ENCODE data around the gene RRP1. TPM values are rescaled to one million over a fixed set of nuclear protein-coding genes. Genes with fewer than 3 reads are reported as not detected.

RRP1 gene
- total and polyA plus RNA-seq, 10 of the 15 experiments (the other 5 are each of a cell fraction or from before 2014, with no cell fraction given): 0.34 to 70.8 (median 35.1) TPM

DNA sequence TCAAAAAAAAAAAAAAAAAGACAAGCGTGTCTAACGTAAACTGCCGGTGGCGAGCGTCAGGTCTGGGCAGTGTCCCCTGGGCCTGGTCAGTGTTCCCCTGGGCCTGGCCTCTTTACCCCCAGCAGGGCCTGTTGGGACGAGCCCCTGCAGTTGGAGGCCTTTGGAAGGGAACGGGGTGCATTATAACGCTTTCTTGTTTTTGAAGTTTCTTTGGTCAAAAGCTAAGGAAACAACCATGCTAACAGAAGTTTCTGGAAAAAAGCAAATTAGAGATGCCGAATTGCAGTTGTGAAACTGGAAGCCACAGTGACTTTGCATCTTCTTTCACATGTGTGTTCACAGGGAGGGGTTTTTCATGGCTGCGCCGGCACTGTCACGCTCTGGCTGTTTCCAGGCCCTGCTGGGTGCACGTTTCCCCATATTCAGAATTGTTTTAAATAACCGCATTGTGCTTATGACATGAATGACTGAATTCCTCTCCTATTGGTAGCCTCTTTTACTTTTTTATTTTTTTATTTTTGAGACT lies 16.0 kb downstream of the RRP1 start (continued):
- TF ChIP-seq PML (IDR thresholded peaks at IDR 0.05; ENCODE audit: low read length) (no peak), RUNX3 (IDR thresholded peaks at IDR 0.05; ENCODE audit: low read length) (no peak), MTA3 (IDR thresholded peaks at IDR 0.05; ENCODE audit: borderline replicate concordance, low read length) (no peak), EP300 (IDR thresholded peaks at IDR 0.05; ENCODE audit: borderline replicate concordance in 1 of 2, control insufficient read depth in 1 of 2, low read depth in 2 of 2, low read length in 2 of 2) (peak; percentile 88 to 94; a peak in 3 of 4 replicates), HCFC1 (IDR thresholded peaks at IDR 0.05; ENCODE audit: low read length) (no peak), TCF7 (IDR thresholded peaks at IDR 0.05; ENCODE audit: borderline replicate concordance) (no peak), POU2F2 (IDR thresholded peaks at IDR 0.05; ENCODE audit: borderline replicate concordance, low read depth, low read length) (peak; percentile 95), STAT3 (IDR thresholded peaks at IDR 0.05; ENCODE audit: low read depth, low read length) (peak; percentile 83; the same call in 1 of the 2 replicates), EGR1 (IDR thresholded peaks at IDR 0.05; ENCODE audit: borderline replicate concordance in 1 of 2, low read depth in 2 of 2, low read length in 2 of 2) (no peak), SMC3 (IDR thresholded peaks at IDR 0.05; ENCODE audit: borderline replicate concordance, low read length) (0 out of 2 replicates have a peak, but pooled peaks have one; percentile 4), BRCA1 (IDR thresholded peaks at IDR 0.05; ENCODE audit: low read depth, low read length) (no peak), IRF4 (IDR thresholded peaks at IDR 0.05; ENCODE audit: low read depth, low read length) (peak; percentile 63), BCL11A (IDR thresholded peaks at IDR 0.05; ENCODE audit: low read depth, low read length) (peak; percentile 60; the same call in 1 of the 2 replicates), HDAC2 (IDR thresholded peaks at IDR 0.05) (no peak), MEF2B (IDR thresholded peaks at IDR 0.05; ENCODE audit: partially characterized antibody, poor library complexity, severe bottlenecking) (peak; percentile 98), KAT2A (conservative IDR thresholded peaks at IDR 0.05; ENCODE audit: control insufficient read depth, low read depth, low read length) (no peak), MEF2A (IDR thresholded peaks at IDR 0.05; ENCODE audit: insufficient read depth, low read depth, low read length) (no peak), NR2F1 (conservative IDR thresholded peaks at IDR 0.05) (peak; percentile 48; the same call in 1 of the 2 replicates), MYB (IDR thresholded peaks at IDR 0.05; ENCODE audit: borderline replicate concordance, low read depth, low read length) (peak; percentile 82; the same call in 1 of the 2 replicates)
- TF ChIP-seq, protein P1, sequence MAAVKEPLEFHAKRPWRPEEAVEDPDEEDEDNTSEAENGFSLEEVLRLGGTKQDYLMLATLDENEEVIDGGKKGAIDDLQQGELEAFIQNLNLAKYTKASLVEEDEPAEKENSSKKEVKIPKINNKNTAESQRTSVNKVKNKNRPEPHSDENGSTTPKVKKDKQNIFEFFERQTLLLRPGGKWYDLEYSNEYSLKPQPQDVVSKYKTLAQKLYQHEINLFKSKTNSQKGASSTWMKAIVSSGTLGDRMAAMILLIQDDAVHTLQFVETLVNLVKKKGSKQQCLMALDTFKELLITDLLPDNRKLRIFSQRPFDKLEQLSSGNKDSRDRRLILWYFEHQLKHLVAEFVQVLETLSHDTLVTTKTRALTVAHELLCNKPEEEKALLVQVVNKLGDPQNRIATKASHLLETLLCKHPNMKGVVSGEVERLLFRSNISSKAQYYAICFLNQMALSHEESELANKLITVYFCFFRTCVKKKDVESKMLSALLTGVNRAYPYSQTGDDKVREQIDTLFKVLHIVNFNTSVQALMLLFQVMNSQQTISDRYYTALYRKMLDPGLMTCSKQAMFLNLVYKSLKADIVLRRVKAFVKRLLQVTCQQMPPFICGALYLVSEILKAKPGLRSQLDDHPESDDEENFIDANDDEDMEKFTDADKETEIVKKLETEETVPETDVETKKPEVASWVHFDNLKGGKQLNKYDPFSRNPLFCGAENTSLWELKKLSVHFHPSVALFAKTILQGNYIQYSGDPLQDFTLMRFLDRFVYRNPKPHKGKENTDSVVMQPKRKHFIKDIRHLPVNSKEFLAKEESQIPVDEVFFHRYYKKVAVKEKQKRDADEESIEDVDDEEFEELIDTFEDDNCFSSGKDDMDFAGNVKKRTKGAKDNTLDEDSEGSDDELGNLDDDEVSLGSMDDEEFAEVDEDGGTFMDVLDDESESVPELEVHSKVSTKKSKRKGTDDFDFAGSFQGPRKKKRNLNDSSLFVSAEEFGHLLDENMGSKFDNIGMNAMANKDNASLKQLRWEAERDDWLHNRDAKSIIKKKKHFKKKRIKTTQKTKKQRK (IDR thresholded peaks at IDR 0.05; ENCODE audit: low read depth, low read length): no peak
- TF ChIP-seq, protein P2, sequence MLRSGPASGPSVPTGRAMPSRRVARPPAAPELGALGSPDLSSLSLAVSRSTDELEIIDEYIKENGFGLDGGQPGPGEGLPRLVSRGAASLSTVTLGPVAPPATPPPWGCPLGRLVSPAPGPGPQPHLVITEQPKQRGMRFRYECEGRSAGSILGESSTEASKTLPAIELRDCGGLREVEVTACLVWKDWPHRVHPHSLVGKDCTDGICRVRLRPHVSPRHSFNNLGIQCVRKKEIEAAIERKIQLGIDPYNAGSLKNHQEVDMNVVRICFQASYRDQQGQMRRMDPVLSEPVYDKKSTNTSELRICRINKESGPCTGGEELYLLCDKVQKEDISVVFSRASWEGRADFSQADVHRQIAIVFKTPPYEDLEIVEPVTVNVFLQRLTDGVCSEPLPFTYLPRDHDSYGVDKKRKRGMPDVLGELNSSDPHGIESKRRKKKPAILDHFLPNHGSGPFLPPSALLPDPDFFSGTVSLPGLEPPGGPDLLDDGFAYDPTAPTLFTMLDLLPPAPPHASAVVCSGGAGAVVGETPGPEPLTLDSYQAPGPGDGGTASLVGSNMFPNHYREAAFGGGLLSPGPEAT (IDR thresholded peaks at IDR 0.05; ENCODE audit: low read depth): peak; percentile 93
- TF ChIP-seq, protein P3, sequence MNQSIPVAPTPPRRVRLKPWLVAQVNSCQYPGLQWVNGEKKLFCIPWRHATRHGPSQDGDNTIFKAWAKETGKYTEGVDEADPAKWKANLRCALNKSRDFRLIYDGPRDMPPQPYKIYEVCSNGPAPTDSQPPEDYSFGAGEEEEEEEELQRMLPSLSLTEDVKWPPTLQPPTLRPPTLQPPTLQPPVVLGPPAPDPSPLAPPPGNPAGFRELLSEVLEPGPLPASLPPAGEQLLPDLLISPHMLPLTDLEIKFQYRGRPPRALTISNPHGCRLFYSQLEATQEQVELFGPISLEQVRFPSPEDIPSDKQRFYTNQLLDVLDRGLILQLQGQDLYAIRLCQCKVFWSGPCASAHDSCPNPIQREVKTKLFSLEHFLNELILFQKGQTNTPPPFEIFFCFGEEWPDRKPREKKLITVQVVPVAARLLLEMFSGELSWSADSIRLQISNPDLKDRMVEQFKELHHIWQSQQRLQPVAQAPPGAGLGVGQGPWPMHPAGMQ (IDR thresholded peaks at IDR 0.05; ENCODE audit: borderline replicate concordance): no peak
- TF ChIP-seq, protein P4, sequence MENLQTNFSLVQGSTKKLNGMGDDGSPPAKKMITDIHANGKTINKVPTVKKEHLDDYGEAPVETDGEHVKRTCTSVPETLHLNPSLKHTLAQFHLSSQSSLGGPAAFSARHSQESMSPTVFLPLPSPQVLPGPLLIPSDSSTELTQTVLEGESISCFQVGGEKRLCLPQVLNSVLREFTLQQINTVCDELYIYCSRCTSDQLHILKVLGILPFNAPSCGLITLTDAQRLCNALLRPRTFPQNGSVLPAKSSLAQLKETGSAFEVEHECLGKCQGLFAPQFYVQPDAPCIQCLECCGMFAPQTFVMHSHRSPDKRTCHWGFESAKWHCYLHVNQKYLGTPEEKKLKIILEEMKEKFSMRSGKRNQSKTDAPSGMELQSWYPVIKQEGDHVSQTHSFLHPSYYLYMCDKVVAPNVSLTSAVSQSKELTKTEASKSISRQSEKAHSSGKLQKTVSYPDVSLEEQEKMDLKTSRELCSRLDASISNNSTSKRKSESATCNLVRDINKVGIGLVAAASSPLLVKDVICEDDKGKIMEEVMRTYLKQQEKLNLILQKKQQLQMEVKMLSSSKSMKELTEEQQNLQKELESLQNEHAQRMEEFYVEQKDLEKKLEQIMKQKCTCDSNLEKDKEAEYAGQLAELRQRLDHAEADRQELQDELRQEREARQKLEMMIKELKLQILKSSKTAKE (IDR thresholded peaks at IDR 0.05; ENCODE audit: low read depth, poor library complexity, severe bottlenecking): peak; percentile 96

All from GM12878 (cell line).